ENCODE measurements around the gene LBX2.
"Not testable (repeated sequence)": the region's sequence is repeated elsewhere in the genome, so short reads cannot be mapped to it uniquely, and the experiment has no call there.

LBX2 gene

GRCh38 chr2:74503506-74504475, 4.4 kb upstream of the LBX2 start:
- DNase-seq, result no peak

- DNase-seq, result peak; percentile 40 to 65
These were observed 3.5 kb upstream of the LBX2 start for GRCh38 chr2:74502720-74503505.

GRCh38 chr2:74502147-74502719, 2.8 kb upstream of the LBX2 start:
- DNase-seq, result no peak

GRCh38 chr2:74501335-74502071, 2.1 kb upstream of the LBX2 start:
- DNase-seq, result no peak

GRCh38 chr2:74500578-74500946, 1.2 kb upstream of the LBX2 start:
- no peak for DNase-seq

GRCh38 chr2:74499940-74500577, 656 bp upstream of the LBX2 start:
- DNase-seq, result no peak

GRCh38 chr2:74498500-74499266, 720 bp downstream of the LBX2 start:
- no peak for DNase-seq

- no peak for DNase-seq
These were observed 1.5 kb downstream of the LBX2 start for GRCh38 chr2:74497777-74498499.

- no peak for DNase-seq
These were observed 2.2 kb downstream of the LBX2 start for GRCh38 chr2:74496997-74497776.

- no peak for DNase-seq
These were observed 4.0 kb downstream of the LBX2 start for GRCh38 chr2:74495440-74495839.

GRCh38 chr2:74493546-74493945, 5.9 kb downstream of the LBX2 start:
- no peak for DNase-seq

- DNase-seq, result no peak
These were observed 7.5 kb downstream of the LBX2 start for GRCh38 chr2:74491648-74492544.

GRCh38 chr2:74489906-74490305, 9.5 kb downstream of the LBX2 start:
- no peak for DNase-seq

- no peak for DNase-seq
These were observed 10.5 kb downstream of the LBX2 start for GRCh38 chr2:74488643-74489481.

- no peak for DNase-seq
These were observed 13.3 kb downstream of the LBX2 start for GRCh38 chr2:74486141-74486540.

GRCh38 chr2:74483675-74484164, 15.7 kb downstream of the LBX2 start:
- DNase-seq, result not testable (repeated sequence)

- DNase-seq, result peak; percentile 92 to 96
These were observed 16.4 kb downstream of the LBX2 start, which contains the start of the genes CCDC142 and TTC31 for GRCh38 chr2:74482801-74483674. Gene CCDC142 (minus strand): TSS chr2:74482998. CDS start chr2:74482837, 161 bp downstream. Gene TTC31 (plus strand): TSS chr2:74483081. CDS start chr2:74483096, 15 bp downstream.

Data from NCI-H2081 (cell line).